IMR-90 (cell line): Measurements from ENCODE around the gene SOS1. TPM values are rescaled to one million over a fixed set of nuclear protein-coding genes. Genes with fewer than 3 reads are reported as not detected.

Experiments used
- ATAC-seq: fragments of 200-7000 bp; cut with Tn5 transposase; 2 replicates; pipeline ENCODE4 v1.9.1; 2020; ENCODE audit warnings: low read depth, mild to moderate bottlenecking, moderate library complexity
- BruUV-seq: library from RNA; stranded (reverse); fragments of 400-500 nt; replicated peaks from 2 replicates; lab custom pipeline; 2021; lab: Mats Ljungman, UMichigan
- CTCF ChIA-PET: fragments of 300-600 bp; formaldehyde crosslinking; extraction: SDS; loops from one replicate; lab custom pipeline; 2021; ENCODE audit warnings: antibody characterized with exemption; lab: Yijun Ruan, JAX
- POLR2A ChIA-PET: fragments of 300-600 bp; sonication (Branson Sonifier 250); formaldehyde crosslinking; loops from one replicate; lab custom pipeline; 2022; ENCODE audit warnings: antibody characterized with exemption; ENCODE audit not compliant: unreplicated experiment; lab: Charles Lee
- DNase-seq: peaks from one replicate; pipeline ENCODE4 v3.0.0; 2013
- H2AFZ ChIP-seq: replicated peaks from 2 replicates; pipeline ENCODE3; 2013; ENCODE audit warnings: low read length, mild to moderate bottlenecking; ENCODE audit not compliant: poor library complexity
- H2AK5ac ChIP-seq: 2 replicates; pipeline ENCODE4 v1.6.1; 2013; ENCODE audit warnings: low read depth, low read length, inconsistent platforms
- H2AK9ac ChIP-seq: replicated peaks from 2 replicates; pipeline ENCODE3; 2013; ENCODE audit warnings: mild to moderate bottlenecking, low read depth, low read length, moderate library complexity; ENCODE audit not compliant: poor library complexity
- H2BK120ac ChIP-seq: 2 replicates; pipeline ENCODE4 v1.6.1; 2013; ENCODE audit warnings: low read depth, low read length, inconsistent platforms
- H2BK15ac ChIP-seq: 3 replicates; pipeline ENCODE4 v1.6.1; 2013; ENCODE audit warnings: low read depth, low read length, inconsistent platforms
- H2BK20ac ChIP-seq: 2 replicates; pipeline ENCODE4 v1.6.1; 2013; ENCODE audit warnings: low read depth, mild to moderate bottlenecking, inconsistent platforms, low read length, moderate library complexity
- H2BK5ac ChIP-seq: 2 replicates; pipeline ENCODE4 v1.6.1; 2013; ENCODE audit warnings: mild to moderate bottlenecking, low read depth, low read length, inconsistent platforms; ENCODE audit not compliant: poor library complexity, severe bottlenecking
- H3K14ac ChIP-seq: replicated peaks from 2 replicates; pipeline ENCODE4 v1.6.1; 2013; ENCODE audit warnings: low read depth, low read length, inconsistent platforms
- H3K18ac ChIP-seq: 2 replicates; pipeline ENCODE4 v1.6.1; 2013; ENCODE audit warnings: low read depth, low read length, control low read depth
- H3K23ac ChIP-seq: 2 replicates; pipeline ENCODE4 v1.6.1; 2013; ENCODE audit warnings: low read depth, low read length, inconsistent platforms
- H3K27ac ChIP-seq: 2 replicates; pipeline ENCODE4 v1.5.1; 2013; ENCODE audit warnings: mild to moderate bottlenecking, control low read depth, low read length; ENCODE audit not compliant: insufficient read depth
- H3K27me3 ChIP-seq: 2 replicates; pipeline ENCODE4 v1.6.1; 2013; ENCODE audit warnings: low read length; ENCODE audit not compliant: control insufficient read depth, insufficient read depth
- H3K36me3 ChIP-seq: 2 replicates; pipeline ENCODE4 v1.6.1; 2013; ENCODE audit warnings: low read length, mixed read lengths; ENCODE audit not compliant: control insufficient read depth, insufficient read depth
- H3K4ac ChIP-seq: 2 replicates; pipeline ENCODE4 v1.6.1; 2013; ENCODE audit warnings: low read depth, low read length, inconsistent platforms
- H3K4me1 ChIP-seq: 2 replicates; pipeline ENCODE4 v1.6.1; 2013; ENCODE audit warnings: low read length, mixed read lengths; ENCODE audit not compliant: control insufficient read depth, insufficient read depth
- H3K4me2 ChIP-seq: 2 replicates; pipeline ENCODE4 v1.6.1; 2013; ENCODE audit warnings: low read depth, mild to moderate bottlenecking, control low read depth, low read length, moderate library complexity
- H3K4me3 ChIP-seq: 2 replicates; pipeline ENCODE4 v1.5.1; 2013; ENCODE audit warnings: low read depth, mild to moderate bottlenecking, control low read depth, low read length, moderate library complexity; ENCODE audit not compliant: insufficient read depth
- H3K56ac ChIP-seq: 2 replicates; pipeline ENCODE4 v1.6.1; 2013; ENCODE audit warnings: low read length, inconsistent platforms; ENCODE audit not compliant: insufficient read depth; ENCODE audit errors: extremely low read depth
- H3K79me1 ChIP-seq, 2 experiments: 2 replicates each; pipeline ENCODE4 v1.6.1; 2013; ENCODE audit warnings: low read length in 2 of 2, inconsistent platforms in 1 of 2, low read depth in 1 of 2
- H3K9ac ChIP-seq: 2 replicates; pipeline ENCODE4 v1.6.1; 2013; ENCODE audit warnings: low read depth, low read length, control low read depth
- H3K9me1 ChIP-seq: 2 replicates; pipeline ENCODE4 v1.6.1; 2013; ENCODE audit warnings: low read length, inconsistent platforms; ENCODE audit not compliant: insufficient read depth
- H3K9me3 ChIP-seq: 2 replicates; pipeline ENCODE4 v1.6.1; 2013; ENCODE audit warnings: low read length; ENCODE audit not compliant: control insufficient read depth, insufficient read depth
- H4K20me1 ChIP-seq: 2 replicates; pipeline ENCODE4 v1.6.1; 2013; ENCODE audit warnings: low read length, inconsistent platforms; ENCODE audit not compliant: insufficient read depth
- H4K5ac ChIP-seq: 2 replicates; pipeline ENCODE4 v1.6.1; 2013; ENCODE audit warnings: mild to moderate bottlenecking, low read depth, low read length, control low read depth
- H4K8ac ChIP-seq, 2 experiments: 2 replicates each; pipeline ENCODE4 v1.6.1; 2013; ENCODE audit warnings: low read depth in 2 of 2, low read length in 2 of 2, control low read depth in 1 of 2, inconsistent platforms in 1 of 2
- H4K91ac ChIP-seq: 2 replicates; pipeline ENCODE4 v1.6.1; 2013; ENCODE audit warnings: low read depth, low read length, inconsistent platforms; ENCODE audit not compliant: insufficient read depth
- MAFK ChIP-seq: IDR thresholded peaks from 2 replicates; pipeline ENCODE4 v1.6.1; 2012; ENCODE audit warnings: low read depth, low read length, improper control_type of control experiment
- SMC3 ChIP-seq: fragments of 150-350 bp; IDR thresholded peaks from 2 replicates; pipeline ENCODE4 v1.6.1; 2016; ENCODE audit warnings: low read depth, mild to moderate bottlenecking, antibody characterized with exemption, low read length, moderate library complexity
- WGBS, 2 experiments: methylation state at CpG; one replicate each; pipeline versions ENCODE4 v1.1.5 to v1.1.7; 2013; ENCODE audit warnings: missing lambda C conversion rate in 2 of 2; ENCODE audit not compliant: insufficient read length in 1 of 2; ENCODE audit errors: extremely low coverage in 2 of 2; 5-methylcytosine and 5-hydroxymethylcytosine counted together
- dilution Hi-C: fragments of 300-500 bp; cut with HindIII; formaldehyde crosslinking; loops from one replicate; pipeline ENCODE4 v1.14.3; 2018; ENCODE audit warnings: low sequenced_read_pairs; ENCODE audit not compliant: unreplicated experiment
- in situ Hi-C: fragments of 300-500 bp; cut with MboI; formaldehyde crosslinking; loops from 3 replicates; pipeline ENCODE4 v1.14.3; 2019; ENCODE audit warnings: low sequenced_read_pairs, inconsistent platforms, mixed read lengths
- intact Hi-C: fragments of 100-400 bp; cut with micrococcal nuclease; formaldehyde crosslinking; loops from 2 replicates; pipeline ENCODE4 v1.10.0; 2022
- polyA plus RNA-seq, 3 experiments: library from polyadenylated mRNA; depleted of rRNA; stranded (reverse); fragments of >200 nt; gene quantifications; 2 replicates each; pipeline ENCODE4 v1.2.3, GENCODE V29; 2012; ENCODE audit warnings: low replicate concordance in 1 of 3
- total RNA-seq: library from RNA; depleted of rRNA; stranded (reverse); fragments of >200 nt; gene quantifications from 2 replicates; pipeline ENCODE4 v1.2.3, GENCODE V29; 2012

Gene SOS1
- total and polyA plus RNA-seq, 2 of the 4 experiments (the other 2 are of a cell fraction) = 8.2 to 11.2 TPM

DNA sequence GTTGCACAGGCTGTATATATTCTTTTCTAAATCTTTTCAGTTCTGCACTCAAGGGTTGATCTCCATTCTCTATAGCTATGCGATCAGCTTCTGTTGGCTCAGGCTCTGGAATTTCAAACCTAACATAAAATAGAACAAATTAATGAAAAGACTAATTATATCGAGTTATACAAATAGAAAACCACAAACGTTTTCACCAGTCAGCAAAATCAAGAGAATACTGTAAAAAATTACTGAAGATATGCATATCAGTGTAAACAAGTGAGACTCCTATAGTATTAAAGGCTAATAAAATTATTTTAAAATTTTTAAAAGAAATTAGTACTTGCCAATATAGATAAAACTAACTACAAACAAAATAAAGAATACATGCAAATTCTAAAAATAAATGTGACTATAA is 107.0 kb downstream of the SOS1 start:
- in situ Hi-C loops (no loop called here), intact Hi-C loops (no loop called here), dilution Hi-C loops (no loop called here)
- no peak overlapping the region for H2AFZ ChIP-seq
- CTCF ChIA-PET = interaction anchor here (0.7 kb wide), 1 partner anchor 20 kb away, joined by 3 read pairs; no protein-coding TSS in a partner anchor
- H3K27ac ChIP-seq = no peak overlapping the region
- TF ChIP-seq MAFK = peak; percentile 65
- TF ChIP-seq SMC3 = no peak
- H4K91ac ChIP-seq = no peak overlapping the region
- H3K4me1 ChIP-seq = no peaks in the 10 kb centered on the region
- no peak overlapping the region for H3K56ac ChIP-seq
- H3K27me3 ChIP-seq = no peaks in the 10 kb centered on the region
- no peak overlapping the region for H2BK20ac ChIP-seq
- no peak for DNase-seq
- H3K14ac ChIP-seq = no peak overlapping the region
- ATAC-seq = no peak
- H3K23ac ChIP-seq = no peak overlapping the region
- H3K9me3 ChIP-seq = no peaks in the 10 kb centered on the region
- H3K79me1 ChIP-seq = no peaks in the 10 kb centered on the region; a peak in 1 of 4 replicates
- no peak overlapping the region for H3K4me3 ChIP-seq
- H2AK5ac ChIP-seq = no peak overlapping the region
- POLR2A ChIA-PET = interaction anchor here (0.6 kb wide), 1 partner anchor 1415 kb away, joined by 3 read pairs; no protein-coding TSS in a partner anchor
- H2BK120ac ChIP-seq = no peak overlapping the region
- no peak overlapping the region for H2BK15ac ChIP-seq
- H4K20me1 ChIP-seq = no peaks in the 10 kb centered on the region
- peaks cover 3% of the 10 kb centered on the region; the same call in 1 of the 2 replicates for H3K9me1 ChIP-seq
- no peak overlapping the region for H4K5ac ChIP-seq
- WGBS, 2 experiments = no CpG with 5 or more reads among the region's 3 CpGs
- peaks cover 19% of the 10 kb centered on the region for H3K36me3 ChIP-seq
- no peak overlapping the region for H2AK9ac ChIP-seq
- H3K4me2 ChIP-seq = no peak overlapping the region
- H2BK5ac ChIP-seq = no peak overlapping the region
- no peak overlapping the region for H3K9ac ChIP-seq
- no TSS peak for BruUV-seq
- no peak overlapping the region for H3K18ac ChIP-seq
- no peak overlapping the region for H3K4ac ChIP-seq
- no peak overlapping the region for H4K8ac ChIP-seq
